ENCODE measurements around the gene TUFT1. TPM values are rescaled to one million over a fixed set of nuclear protein-coding genes. Genes with fewer than 3 reads are reported as not detected.

TUFT1 gene
- total and polyA plus RNA-seq, 2 of the 4 experiments (the other 2 are of a cell fraction): 21.2 to 30.3 TPM

DNA sequence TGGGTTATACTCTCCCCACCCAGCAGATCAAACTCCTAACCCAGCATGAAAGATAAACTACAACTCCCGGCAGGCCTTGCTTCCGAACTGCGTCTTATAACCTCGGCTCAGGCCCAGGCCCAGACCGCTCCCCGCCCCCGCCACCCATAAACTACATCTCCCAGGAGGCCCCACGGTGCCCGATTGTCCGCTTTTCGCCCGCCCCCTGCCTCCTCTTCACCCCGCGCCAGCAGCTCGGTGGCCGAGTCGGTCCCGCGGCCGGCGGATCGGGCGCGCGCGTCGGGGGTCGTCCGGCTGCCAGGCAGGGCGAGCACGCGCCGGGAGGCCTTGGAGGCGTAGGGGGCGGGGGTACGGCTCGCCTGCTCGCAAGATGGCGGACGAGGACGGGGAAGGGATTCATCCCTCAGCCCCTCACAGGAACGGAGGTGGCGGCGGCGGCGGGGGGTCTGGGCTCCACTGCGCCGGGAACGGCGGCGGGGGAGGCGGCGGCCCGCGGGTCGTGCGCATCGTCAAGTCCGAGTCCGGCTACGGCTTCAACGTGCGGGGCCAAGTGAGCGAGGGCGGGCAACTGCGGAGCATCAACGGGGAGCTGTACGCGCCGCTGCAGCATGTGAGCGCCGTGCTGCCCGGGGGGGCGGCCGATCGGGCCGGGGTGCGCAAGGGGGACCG is 71.9 kb downstream of the TUFT1 start, which contains the start of gene SNX27:
Gene SNX27 (plus strand): TSS at position 219 of the 669 bp plus-strand sequence. CDS start 152 bp downstream, at position 371.
- Histone ChIP-seq H3K4me2 (ENCODE audit: low read depth, low read length) (peak within 1 kb of the TSS; percentile 99), H3K23ac (ENCODE audit: low read depth, low read length) (peak within 1 kb of the TSS; percentile 93), H2AK5ac (ENCODE audit: low read depth, low read length) (peak within 1 kb of the TSS; percentile 40; the same call in 1 of the 2 replicates), H4K91ac (ENCODE audit: insufficient read depth, low read depth, low read length) (peak within 1 kb of the TSS; percentile 66), H2AFZ (replicated peaks; ENCODE audit: low read length, poor library complexity) (peak within 1 kb of the TSS; percentile 97), H4K5ac (ENCODE audit: low read depth, low read length) (peak within 1 kb of the TSS; percentile 50), H3K14ac (replicated peaks; ENCODE audit: low read depth, low read length) (peak within 1 kb of the TSS; percentile 79), H3K4ac (ENCODE audit: low read depth, low read length) (peak within 1 kb of the TSS; percentile 82), H3K56ac (ENCODE audit: extremely low read depth, insufficient read depth, low read length) (0 out of 2 replicates have a peak within 1 kb of the TSS, but pooled peaks have one; percentile 36), H3K9me3 (ENCODE audit: control insufficient read depth, insufficient read depth, low read length) (no peaks in the 10 kb centered on the region), H3K79me1 (ENCODE audit: low read depth in 1 of 2, low read length in 2 of 2) (peaks cover 13 to 47% of the 10 kb centered on the region in 2 experiments), H2BK15ac (ENCODE audit: low read depth, low read length) (peak within 1 kb of the TSS; percentile 15; the same call in 2 of the 3 replicates), H3K36me3 (ENCODE audit: control insufficient read depth, insufficient read depth, low read length) (no peaks in the 10 kb centered on the region), H3K18ac (ENCODE audit: low read depth, low read length) (peak within 1 kb of the TSS; percentile 40), H2AK9ac (replicated peaks; ENCODE audit: low read depth, low read length, poor library complexity) (peak within 1 kb of the TSS; percentile 92), H3K4me3 (ENCODE audit: insufficient read depth, low read depth, low read length) (peak within 1 kb of the TSS; percentile 84), H4K8ac (ENCODE audit: low read depth in 2 of 2, low read length in 2 of 2) (peak within 1 kb of the TSS; percentile 56 to 68), H3K4me1 (ENCODE audit: control insufficient read depth, insufficient read depth, low read length) (peaks cover 10% of the 10 kb centered on the region), H3K9me1 (ENCODE audit: insufficient read depth, low read length) (peaks cover 14% of the 10 kb centered on the region; the same call in 1 of the 2 replicates), H4K20me1 (ENCODE audit: insufficient read depth, low read length) (peaks cover 15% of the 10 kb centered on the region; the same call in 1 of the 2 replicates), H3K27me3 (ENCODE audit: control insufficient read depth, insufficient read depth, low read length) (no peaks in the 10 kb centered on the region), H3K27ac (ENCODE audit: insufficient read depth, low read length) (peak within 1 kb of the TSS; percentile 89), H3K9ac (ENCODE audit: low read depth, low read length) (peak within 1 kb of the TSS; percentile 80), H2BK120ac (ENCODE audit: low read depth, low read length) (peak within 1 kb of the TSS; percentile 76), H2BK5ac (ENCODE audit: low read depth, low read length, poor library complexity, severe bottlenecking) (peak within 1 kb of the TSS; percentile 95), H2BK20ac (ENCODE audit: low read depth, low read length) (peak within 1 kb of the TSS; percentile 38; the same call in 1 of the 2 replicates)
- TF ChIP-seq MAFK (IDR thresholded peaks at IDR 0.05; ENCODE audit: low read depth, low read length): no peak
- TF ChIP-seq MAZ (IDR thresholded peaks at IDR 0.05; ENCODE audit: borderline replicate concordance, low read depth, low read length): peak; percentile 78
- TF ChIP-seq NFE2L2 (IDR thresholded peaks at IDR 0.05; ENCODE audit: low read depth, low read length): no peak
- peak; percentile 27 for TF ChIP-seq MXI1 (IDR thresholded peaks at IDR 0.05; ENCODE audit: borderline replicate concordance, low read depth, low read length)
- TF ChIP-seq, protein P1, sequence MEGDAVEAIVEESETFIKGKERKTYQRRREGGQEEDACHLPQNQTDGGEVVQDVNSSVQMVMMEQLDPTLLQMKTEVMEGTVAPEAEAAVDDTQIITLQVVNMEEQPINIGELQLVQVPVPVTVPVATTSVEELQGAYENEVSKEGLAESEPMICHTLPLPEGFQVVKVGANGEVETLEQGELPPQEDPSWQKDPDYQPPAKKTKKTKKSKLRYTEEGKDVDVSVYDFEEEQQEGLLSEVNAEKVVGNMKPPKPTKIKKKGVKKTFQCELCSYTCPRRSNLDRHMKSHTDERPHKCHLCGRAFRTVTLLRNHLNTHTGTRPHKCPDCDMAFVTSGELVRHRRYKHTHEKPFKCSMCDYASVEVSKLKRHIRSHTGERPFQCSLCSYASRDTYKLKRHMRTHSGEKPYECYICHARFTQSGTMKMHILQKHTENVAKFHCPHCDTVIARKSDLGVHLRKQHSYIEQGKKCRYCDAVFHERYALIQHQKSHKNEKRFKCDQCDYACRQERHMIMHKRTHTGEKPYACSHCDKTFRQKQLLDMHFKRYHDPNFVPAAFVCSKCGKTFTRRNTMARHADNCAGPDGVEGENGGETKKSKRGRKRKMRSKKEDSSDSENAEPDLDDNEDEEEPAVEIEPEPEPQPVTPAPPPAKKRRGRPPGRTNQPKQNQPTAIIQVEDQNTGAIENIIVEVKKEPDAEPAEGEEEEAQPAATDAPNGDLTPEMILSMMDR (conservative IDR thresholded peaks at IDR 0.05; ENCODE audit: low read depth, low read length): no peak
- ChIA-PET CTCF (interaction anchor here (1.4 kb wide), 1 partner anchor 18 kb away, joined by 7 read pairs; no protein-coding TSS in a partner anchor), POLR2A (ENCODE audit: unreplicated experiment) (no interaction called here)
- peak; percentile 90 for DNase-seq
- ATAC-seq (ENCODE audit: low read depth): peak; percentile 88
- in situ Hi-C loops (cut with MboI; ENCODE audit: low sequenced_read_pairs) (no loop called here), dilution Hi-C loops (cut with HindIII; ENCODE audit: low sequenced_read_pairs, unreplicated experiment) (no loop called here), intact Hi-C loops (cut with micrococcal nuclease) (no loop called here)
- BruUV-seq (replicated peaks): no TSS peak
- WGBS, 2 experiments (ENCODE audit: extremely low coverage in 2 of 2, insufficient read length in 1 of 2): 1% methylated on average over 25 of the region's 79 CpGs; no CpG with 5 or more reads in 1 of the 2 experiments
